Loucy (cell line): ENCODE measurements around the gene RPL5.
A peak's percentile ranks its signal among the peaks of the same experiment; 100 is the strongest.

Experiments used
- H2AFZ ChIP-seq: fragments of 200-600 bp; sonication (generic); 2 replicates; pipeline ENCODE4 v1.6.0; 2016; ENCODE audit warnings: antibody characterized with exemption, mild to moderate bottlenecking, low read length, moderate library complexity
- H3F3A ChIP-seq: fragments of 200-600 bp; 2 replicates; pipeline ENCODE4 v1.6.0; 2016; ENCODE audit warnings: antibody characterized with exemption, low read depth, mild to moderate bottlenecking
- H3K27me3 ChIP-seq: fragments of 200-600 bp; sonication (generic); 2 replicates; pipeline ENCODE4 v1.6.1; 2014; ENCODE audit warnings: low read length, mild to moderate bottlenecking; ENCODE audit not compliant: insufficient read depth, poor library complexity, severe bottlenecking
- H3K36me3 ChIP-seq: fragments of 200-600 bp; sonication (generic); 2 replicates; pipeline ENCODE4 v1.6.1; 2016; ENCODE audit warnings: low read length; ENCODE audit not compliant: insufficient read depth
- H3K4me1 ChIP-seq: fragments of 200-600 bp; sonication (generic); 2 replicates; pipeline ENCODE4 v1.5.1; 2014; ENCODE audit warnings: low read length, mild to moderate bottlenecking; ENCODE audit not compliant: insufficient read depth, poor library complexity, severe bottlenecking
- H3K4me2 ChIP-seq: fragments of 200-600 bp; sonication (generic); 2 replicates; pipeline ENCODE4 v1.6.0; 2014; ENCODE audit warnings: antibody characterized with exemption, low read length, low read depth, mild to moderate bottlenecking; ENCODE audit not compliant: poor library complexity, severe bottlenecking
- H3K4me3 ChIP-seq: fragments of 200-600 bp; sonication (generic); 2 replicates; pipeline ENCODE4 v1.5.1; 2014; ENCODE audit warnings: low read length, mild to moderate bottlenecking, mixed read lengths; ENCODE audit not compliant: poor library complexity, severe bottlenecking
- H3K79me2 ChIP-seq: fragments of 200-600 bp; sonication (generic); 2 replicates; pipeline ENCODE4 v1.6.1; 2014; ENCODE audit warnings: low read length; ENCODE audit not compliant: insufficient read depth
- H3K9ac ChIP-seq: fragments of 200-600 bp; sonication (generic); 2 replicates; pipeline ENCODE4 v1.6.0; 2014; ENCODE audit warnings: mild to moderate bottlenecking, low read depth, low read length, moderate library complexity; ENCODE audit not compliant: poor library complexity, severe bottlenecking
- H3K9me2 ChIP-seq: fragments of 200-600 bp; sonication (generic); replicated peaks from 2 replicates; pipeline ENCODE4 v1.6.1; 2016; ENCODE audit warnings: low read depth, low read length, mixed read lengths
- H3K9me3 ChIP-seq: fragments of 200-600 bp; sonication (generic); 2 replicates; pipeline ENCODE4 v1.6.1; 2014; ENCODE audit warnings: mild to moderate bottlenecking, antibody characterized with exemption, low read length, low read depth; ENCODE audit not compliant: insufficient read depth
- H4K20me1 ChIP-seq: fragments of 200-600 bp; sonication (generic); 2 replicates; pipeline ENCODE4 v1.6.0; 2014; ENCODE audit warnings: antibody characterized with exemption, low read length, mild to moderate bottlenecking; ENCODE audit not compliant: insufficient read depth, poor library complexity, severe bottlenecking
- EZH2phosphoT487 ChIP-seq: fragments of 200-600 bp; IDR thresholded peaks from 2 replicates; pipeline ENCODE4 v1.6.1; 2018; ENCODE audit warnings: antibody characterized with exemption, mild to moderate bottlenecking, moderate library complexity, borderline replicate concordance
- TF ChIP-seq, protein P1 (sequence below): fragments of 200-600 bp; sonication (generic); conservative IDR thresholded peaks from 2 replicates; pipeline ENCODE4 v1.5.1; 2014; ENCODE audit warnings: mild to moderate bottlenecking, antibody characterized with exemption, low read length

Gene RPL5

DNA sequence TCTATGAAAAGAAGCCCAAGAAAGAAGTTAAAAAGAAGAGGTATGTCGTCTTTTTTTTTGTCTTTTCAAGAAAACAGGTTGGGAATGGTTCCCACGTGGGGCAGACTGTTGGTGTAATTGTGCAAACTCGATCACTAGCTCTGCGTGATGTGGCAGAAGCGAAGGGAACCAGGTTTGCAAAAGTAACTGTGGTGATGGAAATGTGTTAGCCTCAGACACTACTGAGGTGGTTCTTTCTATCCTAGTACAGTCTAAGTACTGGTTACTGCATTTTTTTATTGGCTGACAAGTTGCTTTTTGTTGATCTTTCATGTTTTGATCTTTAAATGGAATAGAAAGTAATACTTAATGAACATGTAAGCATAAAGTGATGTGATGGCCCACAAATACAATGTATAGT lies 8.8 kb downstream of the RPL5 start:
- H3K4me2 ChIP-seq: peak overlapping the region; percentile 95
- no peak overlapping the region for H2AFZ ChIP-seq
- peaks cover 43% of the 10 kb centered on the region for H3K4me1 ChIP-seq
- no peaks in the 10 kb centered on the region for H3K9me3 ChIP-seq
- peaks cover 61% of the 10 kb centered on the region for H3K79me2 ChIP-seq
- H3K4me3 ChIP-seq: peak overlapping the region; percentile 97
- TF ChIP-seq, protein P1, sequence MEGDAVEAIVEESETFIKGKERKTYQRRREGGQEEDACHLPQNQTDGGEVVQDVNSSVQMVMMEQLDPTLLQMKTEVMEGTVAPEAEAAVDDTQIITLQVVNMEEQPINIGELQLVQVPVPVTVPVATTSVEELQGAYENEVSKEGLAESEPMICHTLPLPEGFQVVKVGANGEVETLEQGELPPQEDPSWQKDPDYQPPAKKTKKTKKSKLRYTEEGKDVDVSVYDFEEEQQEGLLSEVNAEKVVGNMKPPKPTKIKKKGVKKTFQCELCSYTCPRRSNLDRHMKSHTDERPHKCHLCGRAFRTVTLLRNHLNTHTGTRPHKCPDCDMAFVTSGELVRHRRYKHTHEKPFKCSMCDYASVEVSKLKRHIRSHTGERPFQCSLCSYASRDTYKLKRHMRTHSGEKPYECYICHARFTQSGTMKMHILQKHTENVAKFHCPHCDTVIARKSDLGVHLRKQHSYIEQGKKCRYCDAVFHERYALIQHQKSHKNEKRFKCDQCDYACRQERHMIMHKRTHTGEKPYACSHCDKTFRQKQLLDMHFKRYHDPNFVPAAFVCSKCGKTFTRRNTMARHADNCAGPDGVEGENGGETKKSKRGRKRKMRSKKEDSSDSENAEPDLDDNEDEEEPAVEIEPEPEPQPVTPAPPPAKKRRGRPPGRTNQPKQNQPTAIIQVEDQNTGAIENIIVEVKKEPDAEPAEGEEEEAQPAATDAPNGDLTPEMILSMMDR: no peak
- no peak for TF ChIP-seq EZH2phosphoT487
- peaks cover 77% of the 10 kb centered on the region for H4K20me1 ChIP-seq
- H3K27me3 ChIP-seq: no peaks in the 10 kb centered on the region
- H3K9me2 ChIP-seq: no peaks in the 10 kb centered on the region
- H3K9ac ChIP-seq: no peak overlapping the region
- H3F3A ChIP-seq: peaks cover 20% of the 10 kb centered on the region; the same call in 1 of the 2 replicates
- peaks cover 86% of the 10 kb centered on the region for H3K36me3 ChIP-seq

DNA sequence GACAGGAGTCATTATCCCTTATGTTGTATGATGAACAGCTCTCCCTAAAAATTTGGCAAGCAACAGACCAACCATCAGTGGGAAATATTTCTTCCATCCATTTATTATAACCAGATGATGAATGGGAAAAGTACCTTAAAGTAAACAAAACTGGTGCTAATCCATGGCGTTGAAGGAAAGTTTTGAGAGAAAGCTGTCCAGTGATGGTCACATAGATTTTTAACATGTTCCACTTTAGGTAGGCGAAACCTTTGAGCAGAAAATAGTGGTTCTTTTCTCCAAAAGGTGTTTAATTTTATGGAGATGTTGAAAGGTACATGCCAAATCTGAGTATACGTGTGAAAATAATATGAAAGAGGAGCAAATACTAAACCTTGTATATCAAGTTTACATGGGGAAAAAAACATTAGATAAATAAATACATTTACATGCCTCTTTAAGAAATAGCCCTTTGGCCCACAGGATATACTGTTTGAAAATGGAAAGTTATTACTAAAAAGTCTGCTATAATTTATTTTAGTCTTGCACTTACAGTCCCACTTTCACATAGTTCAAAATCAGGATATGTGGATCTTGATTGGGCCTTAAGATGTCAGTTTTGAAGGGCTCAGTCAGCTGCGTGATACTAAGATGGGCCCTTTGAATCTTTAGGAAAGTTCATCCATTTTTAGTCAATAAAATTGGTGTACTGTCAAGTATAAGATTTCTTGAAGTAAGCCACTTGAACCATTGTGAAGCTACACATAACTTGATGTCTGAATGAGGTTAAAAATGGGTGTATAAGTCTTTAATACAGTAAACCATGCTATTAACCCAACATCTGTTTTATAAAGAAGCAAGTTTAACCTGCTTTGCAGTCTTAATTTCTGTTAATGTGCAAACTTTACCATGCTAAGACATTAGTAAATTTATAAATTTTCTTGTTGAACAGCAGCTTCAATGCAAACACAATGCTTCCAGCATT lies 10.5 kb downstream of the RPL5 start:
- Histone ChIP-seq H3K9me2 (no peaks in the 10 kb centered on the region), H3F3A (peaks cover 20% of the 10 kb centered on the region; the same call in 1 of the 2 replicates), H3K79me2 (peaks cover 43% of the 10 kb centered on the region), H3K4me1 (peaks cover 29% of the 10 kb centered on the region), H3K9me3 (no peaks in the 10 kb centered on the region), H3K27me3 (no peaks in the 10 kb centered on the region), H3K36me3 (peaks cover 73% of the 10 kb centered on the region), H4K20me1 (peaks cover 62% of the 10 kb centered on the region), H2AFZ (no peak overlapping the region), H3K9ac (no peak overlapping the region), H3K4me3 (no peak overlapping the region), H3K4me2 (no peak overlapping the region)
- no peak for TF ChIP-seq EZH2phosphoT487
- TF ChIP-seq, protein P1: no peak

DNA sequence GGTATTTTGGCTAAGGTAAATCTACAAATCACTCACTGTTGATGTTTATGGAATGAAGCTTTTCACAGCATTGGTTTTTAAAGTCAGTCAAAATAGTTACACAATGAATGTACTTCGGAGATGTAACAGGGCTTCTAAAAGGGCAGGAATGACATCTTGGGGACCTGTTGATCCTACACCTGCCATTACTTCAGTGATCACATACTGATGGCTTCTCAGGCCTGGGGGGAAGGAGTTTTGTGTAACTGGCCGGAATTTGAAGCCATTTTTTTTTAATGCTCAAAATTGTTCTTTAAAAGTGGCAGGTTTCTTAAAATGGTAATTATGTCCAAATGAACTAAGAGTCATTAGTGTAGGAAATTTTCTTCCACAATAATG lies 11.2 kb downstream of the RPL5 start:
- peaks cover 20% of the 10 kb centered on the region; the same call in 1 of the 2 replicates for H3F3A ChIP-seq

More for the DNA sequence above, 11.2 kb downstream of the RPL5 start:
- H3K4me1 ChIP-seq: peaks cover 25% of the 10 kb centered on the region
- no peak overlapping the region for H2AFZ ChIP-seq
- H3K27me3 ChIP-seq: no peaks in the 10 kb centered on the region
- H3K4me2 ChIP-seq: no peak overlapping the region
- H4K20me1 ChIP-seq: peaks cover 55% of the 10 kb centered on the region
- H3K9ac ChIP-seq: no peak overlapping the region
- H3K9me2 ChIP-seq: no peaks in the 10 kb centered on the region
- peaks cover 66% of the 10 kb centered on the region for H3K36me3 ChIP-seq
- H3K9me3 ChIP-seq: no peaks in the 10 kb centered on the region
- no peak for TF ChIP-seq EZH2phosphoT487
- TF ChIP-seq, protein P1: no peak
- H3K79me2 ChIP-seq: peaks cover 36% of the 10 kb centered on the region
- no peak overlapping the region for H3K4me3 ChIP-seq
